Stomach (tissue), 4 donors: ENCODE data around the gene ASNSD1.

Source experiments
- EP300 ChIP-seq: sonication (generic); formaldehyde crosslinking; IDR thresholded peaks from one replicate; pipeline ENCODE4 v1.6.1; 2017; ENCODE audit warnings: antibody characterized with exemption
- POLR2A ChIP-seq, 4 donors: fragments of 450-650 bp; IDR thresholded peaks; one replicate each; pipeline ENCODE4 v1.6.1; 2016; ENCODE audit warnings: antibody characterized with exemption in 4 of 4, control low read depth in 2 of 4, mild to moderate bottlenecking in 1 of 4, moderate library complexity in 1 of 4
- POLR2AphosphoS5 ChIP-seq, 3 donors: sonication (generic); formaldehyde crosslinking; IDR thresholded peaks; one replicate each; pipeline ENCODE4 v1.6.1; 2016; ENCODE audit warnings: antibody characterized with exemption in 3 of 3
- TF ChIP-seq, protein P1 (sequence below), 7 experiments: fragments of 450-650 bp in 4 of 7; fragments of 200-600 bp in 3 of 7; sonication (generic) in 3 of 7; IDR thresholded peaks; one replicate each; pipeline ENCODE4 v1.5.1; 2016 to 2019; ENCODE audit warnings: antibody characterized with exemption in 7 of 7, control low read depth in 2 of 7, mild to moderate bottlenecking in 1 of 7

DNA sequence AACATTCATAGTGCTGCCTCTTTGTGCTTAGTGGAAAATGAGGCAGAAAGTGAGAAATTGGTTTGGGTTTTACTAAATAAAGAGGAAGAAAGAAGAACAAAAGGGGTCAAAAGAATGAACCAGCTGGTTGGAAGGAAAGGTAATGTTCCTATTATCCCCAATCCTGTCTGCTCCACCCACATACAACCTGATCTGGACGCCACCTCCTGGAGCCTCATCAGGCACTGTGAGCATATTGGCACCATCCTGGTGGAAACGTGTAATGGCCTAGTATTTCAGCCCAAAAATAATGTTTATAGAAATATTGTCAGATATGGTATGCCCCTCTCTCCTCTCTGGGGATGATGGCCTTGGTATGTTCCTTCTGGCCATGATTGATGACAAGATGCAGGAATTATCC lies 35.6 kb upstream of the ASNSD1 start:
- TF ChIP-seq EP300 (no peak), POLR2A (IDR thresholded peaks at IDR 0.05) (no peak), POLR2AphosphoS5 (IDR thresholded peaks at IDR 0.05) (no peak)
- TF ChIP-seq, protein P1, sequence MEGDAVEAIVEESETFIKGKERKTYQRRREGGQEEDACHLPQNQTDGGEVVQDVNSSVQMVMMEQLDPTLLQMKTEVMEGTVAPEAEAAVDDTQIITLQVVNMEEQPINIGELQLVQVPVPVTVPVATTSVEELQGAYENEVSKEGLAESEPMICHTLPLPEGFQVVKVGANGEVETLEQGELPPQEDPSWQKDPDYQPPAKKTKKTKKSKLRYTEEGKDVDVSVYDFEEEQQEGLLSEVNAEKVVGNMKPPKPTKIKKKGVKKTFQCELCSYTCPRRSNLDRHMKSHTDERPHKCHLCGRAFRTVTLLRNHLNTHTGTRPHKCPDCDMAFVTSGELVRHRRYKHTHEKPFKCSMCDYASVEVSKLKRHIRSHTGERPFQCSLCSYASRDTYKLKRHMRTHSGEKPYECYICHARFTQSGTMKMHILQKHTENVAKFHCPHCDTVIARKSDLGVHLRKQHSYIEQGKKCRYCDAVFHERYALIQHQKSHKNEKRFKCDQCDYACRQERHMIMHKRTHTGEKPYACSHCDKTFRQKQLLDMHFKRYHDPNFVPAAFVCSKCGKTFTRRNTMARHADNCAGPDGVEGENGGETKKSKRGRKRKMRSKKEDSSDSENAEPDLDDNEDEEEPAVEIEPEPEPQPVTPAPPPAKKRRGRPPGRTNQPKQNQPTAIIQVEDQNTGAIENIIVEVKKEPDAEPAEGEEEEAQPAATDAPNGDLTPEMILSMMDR (IDR thresholded peaks at IDR 0.05): no peak
